GM23248 (cell line): ENCODE data around the gene GJD3. TPM values are rescaled to one million over a fixed set of nuclear protein-coding genes. Genes with fewer than 3 reads are reported as not detected.
A peak's percentile ranks its signal among the peaks of the same experiment; 100 is the strongest.

Experiments
- DNase-seq: peaks from one replicate; pipeline ENCODE4 v3.0.0-alpha.2; 2015
- H2AFZ ChIP-seq: fragments of 200-600 bp; sonication (generic); 2 replicates; pipeline ENCODE4 v1.6.1; 2016; ENCODE audit warnings: antibody characterized with exemption
- H3F3A ChIP-seq: fragments of 200-600 bp; sonication (generic); 2 replicates; pipeline ENCODE4 v1.6.1; 2016; ENCODE audit warnings: mild to moderate bottlenecking, antibody characterized with exemption, mixed run types; ENCODE audit not compliant: insufficient read depth
- H3K27ac ChIP-seq: fragments of 200-600 bp; sonication (generic); 2 replicates; pipeline ENCODE4 v1.5.1; 2016; ENCODE audit warnings: mild to moderate bottlenecking
- H3K27me3 ChIP-seq: fragments of 200-600 bp; sonication (generic); replicated peaks from 2 replicates; pipeline ENCODE4 v1.6.1; 2016; ENCODE audit warnings: mild to moderate bottlenecking; ENCODE audit not compliant: insufficient read depth
- H3K36me3 ChIP-seq: fragments of 200-600 bp; sonication (generic); 2 replicates; pipeline ENCODE4 v1.6.1; 2016; ENCODE audit warnings: low read depth, mild to moderate bottlenecking
- H3K4me1 ChIP-seq: fragments of 200-600 bp; sonication (generic); 2 replicates; pipeline ENCODE4 v1.6.1; 2016; ENCODE audit warnings: mild to moderate bottlenecking; ENCODE audit not compliant: insufficient read depth
- H3K4me2 ChIP-seq: fragments of 200-600 bp; sonication (generic); one replicate; pipeline ENCODE4 v1.6.1; 2016; ENCODE audit warnings: mild to moderate bottlenecking; ENCODE audit not compliant: unreplicated experiment
- H3K4me3 ChIP-seq: fragments of 200-600 bp; sonication (generic); 2 replicates; pipeline ENCODE4 v1.5.1; 2016; ENCODE audit warnings: mild to moderate bottlenecking
- H3K79me2 ChIP-seq: fragments of 200-600 bp; sonication (generic); 2 replicates; pipeline ENCODE4 v1.6.1; 2016; ENCODE audit warnings: mild to moderate bottlenecking; ENCODE audit not compliant: insufficient read depth
- H3K9ac ChIP-seq: fragments of 200-600 bp; sonication (generic); 2 replicates; pipeline ENCODE4 v1.6.1; 2016; ENCODE audit warnings: mild to moderate bottlenecking
- H3K9me2 ChIP-seq: fragments of 200-600 bp; sonication (generic); 2 replicates; pipeline ENCODE4 v1.6.1; 2016; ENCODE audit warnings: mixed run types, mild to moderate bottlenecking, moderate library complexity; ENCODE audit not compliant: insufficient read depth
- H3K9me3 ChIP-seq: fragments of 200-600 bp; sonication (generic); one replicate; pipeline ENCODE4 v1.6.1; 2017; ENCODE audit warnings: low read depth
- H4K20me1 ChIP-seq: fragments of 200-600 bp; sonication (generic); 2 replicates; pipeline ENCODE4 v1.6.0; 2016; ENCODE audit not compliant: insufficient read depth
- EZH2 ChIP-seq: fragments of 200-600 bp; sonication (generic); IDR thresholded peaks from 2 replicates; pipeline ENCODE4 v1.6.1; 2018; ENCODE audit warnings: antibody characterized with exemption, mild to moderate bottlenecking; ENCODE audit not compliant: insufficient read depth, poor library complexity, severe bottlenecking
- EZH2phosphoT487 ChIP-seq: fragments of 200-600 bp; sonication (generic); IDR thresholded peaks from 2 replicates; pipeline ENCODE4 v1.6.1; 2018; ENCODE audit warnings: antibody characterized with exemption, moderate library complexity, mild to moderate bottlenecking, low read depth; ENCODE audit not compliant: insufficient read depth
- WGBS, 2 experiments: methylation state at CpG; one replicate each; pipeline ENCODE4 v1.1.6; 2015 to 2017; ENCODE audit warnings: low lambda C conversion rate in 2 of 2, low coverage in 1 of 2; ENCODE audit errors: missing lambda C conversion rate in 2 of 2; 5-methylcytosine and 5-hydroxymethylcytosine counted together
- in situ Hi-C: fragments of 300-500 bp; cut with MboI; formaldehyde crosslinking; loops from 2 replicates; pipeline ENCODE4 v1.15.0; 2020
- polyA plus RNA-seq: library from polyadenylated mRNA; unstranded; fragments of >200 nt; fragmentation: Nextera tagmentation; extraction: Ambion mirVana; gene quantifications from 2 replicates; pipeline ENCODE4 v1.2.1, GENCODE V29; 2016
- total RNA-seq: library from RNA; depleted of rRNA; stranded (reverse); fragments of >200 nt; shearing (Covaris generic); gene quantifications from 2 replicates; pipeline ENCODE4 v1.2.3, GENCODE V29; 2014

Gene GJD3
- total and polyA plus RNA-seq, 2 experiments from 2014 or later: 1.2 to 2.0 TPM

DNA sequence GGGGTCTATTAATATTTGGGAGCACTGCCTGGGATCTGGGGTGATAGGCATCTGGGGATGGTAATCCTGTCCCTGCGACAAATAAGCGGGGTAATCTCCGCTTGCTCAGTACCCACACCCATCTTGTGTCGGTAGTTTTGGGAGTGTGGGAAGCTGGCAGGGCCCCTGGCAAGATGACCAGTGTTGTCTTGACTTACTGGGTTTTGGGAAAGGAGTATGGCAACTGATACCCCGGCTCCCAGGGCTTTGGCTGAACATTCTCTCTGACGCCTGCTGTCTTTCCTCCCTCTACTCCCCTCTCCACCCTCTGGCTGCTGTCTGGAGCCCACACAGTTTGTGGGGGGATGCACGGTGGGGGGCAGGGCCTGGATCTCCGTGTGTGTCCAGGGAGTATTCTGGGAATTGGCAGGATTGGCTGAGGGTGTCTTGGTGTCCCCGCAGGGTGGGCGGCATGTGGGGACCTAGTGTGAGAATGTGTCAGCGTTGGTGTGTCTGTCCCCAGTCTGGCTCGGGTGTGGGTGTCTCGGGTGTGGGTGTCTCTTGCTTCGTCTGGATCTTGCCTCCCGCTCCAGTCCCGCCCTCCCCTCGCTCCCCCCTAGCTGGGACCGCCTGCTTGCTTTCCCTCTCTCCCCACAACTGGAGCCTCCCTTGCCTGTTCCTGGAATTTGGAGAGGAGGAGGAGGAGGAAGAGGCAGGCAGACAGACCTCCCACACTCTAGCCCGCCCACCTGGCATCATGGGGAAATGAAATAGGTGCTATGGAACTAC, 43.6 kb downstream of the GJD3 start:
- WGBS, 2 experiments: 8 to 12% methylated on average over 11 to 19 of the region's 19 CpGs
- DNase-seq: peak; percentile 49
- in situ Hi-C loops: no loop called here

GRCh38 chr17:40319651-40320540, 44.6 kb downstream of the GJD3 start:
- Histone ChIP-seq H3K27me3 (no peaks in the 10 kb centered on the region), H3K27ac (peak overlapping the region; percentile 95), H4K20me1 (no peaks in the 10 kb centered on the region), H3F3A (peaks cover 12% of the 10 kb centered on the region), H2AFZ (no peak overlapping the region), H3K4me3 (peak overlapping the region; percentile 83), H3K9me3 (no peaks in the 10 kb centered on the region), H3K4me1 (peaks cover 71% of the 10 kb centered on the region), H3K79me2 (peaks cover 68% of the 10 kb centered on the region), H3K4me2 (peak overlapping the region; percentile 79), H3K9ac (peak overlapping the region; percentile 96), H3K9me2 (no peaks in the 10 kb centered on the region), H3K36me3 (no peaks in the 10 kb centered on the region)
- DNase-seq: peak; percentile 53
- TF ChIP-seq EZH2 (no peak), EZH2phosphoT487 (no peak)
- in situ Hi-C loops: no loop called here
- 34 to 39% methylated on average over 10 to 11 of the region's 11 CpGs for WGBS, 2 experiments

More for the DNA sequence above, 43.6 kb downstream of the GJD3 start:
- Histone ChIP-seq H3K9me3 (no peaks in the 10 kb centered on the region), H3F3A (peaks cover 5% of the 10 kb centered on the region), H3K27me3 (no peaks in the 10 kb centered on the region), H3K27ac (peak overlapping the region; percentile 95), H3K4me3 (peak overlapping the region; percentile 83), H3K4me1 (peaks cover 67% of the 10 kb centered on the region), H3K9ac (peak overlapping the region; percentile 96), H3K36me3 (no peaks in the 10 kb centered on the region), H3K79me2 (peaks cover 79% of the 10 kb centered on the region), H3K9me2 (no peaks in the 10 kb centered on the region), H3K4me2 (peak overlapping the region; percentile 79), H4K20me1 (no peaks in the 10 kb centered on the region), H2AFZ (no peak overlapping the region)
- TF ChIP-seq EZH2: no peak
- TF ChIP-seq EZH2phosphoT487: no peak

DNA sequence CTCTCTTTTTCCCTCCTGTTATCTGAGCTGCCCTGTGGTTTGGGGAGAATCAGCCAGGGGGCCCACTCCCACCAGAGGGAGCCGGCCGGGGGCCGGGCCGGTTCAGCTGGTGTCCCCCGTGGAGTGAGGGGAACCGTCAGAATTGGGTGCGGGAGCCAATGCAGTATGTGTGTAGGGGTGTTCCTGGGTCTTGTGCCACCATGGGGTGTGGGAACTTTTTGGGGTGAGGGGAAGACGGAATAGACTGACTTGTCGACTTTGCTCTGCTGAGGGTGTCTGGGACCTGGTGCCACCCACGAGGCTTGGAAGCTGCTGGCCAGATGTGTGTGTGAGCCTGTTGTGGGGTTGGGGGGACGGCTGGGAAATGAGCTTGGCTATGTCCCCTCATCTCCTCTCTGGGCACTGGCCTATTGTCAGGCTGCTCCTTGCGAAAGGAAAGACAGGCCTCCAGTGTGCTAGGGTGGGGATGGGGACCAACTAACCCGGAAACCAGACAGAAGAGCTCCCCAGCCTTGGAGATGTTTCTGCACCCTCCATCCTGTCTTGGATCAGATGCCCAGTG, 45.6 kb downstream of the GJD3 start:
- Histone ChIP-seq H3K4me1 (peaks cover 73% of the 10 kb centered on the region), H3K9me2 (no peaks in the 10 kb centered on the region), H3K27ac (peak overlapping the region; percentile 95), H3F3A (peaks cover 12% of the 10 kb centered on the region), H3K27me3 (no peaks in the 10 kb centered on the region), H3K36me3 (no peaks in the 10 kb centered on the region), H4K20me1 (no peaks in the 10 kb centered on the region), H2AFZ (0 out of 2 replicates have a peak overlapping the region, but pooled peaks have one; percentile 10), H3K4me3 (peak overlapping the region; percentile 83), H3K79me2 (peaks cover 59% of the 10 kb centered on the region), H3K9me3 (no peaks in the 10 kb centered on the region), H3K4me2 (peak overlapping the region; percentile 79), H3K9ac (peak overlapping the region; percentile 96)
- 1% methylated on average over 13 of the region's 13 CpGs for WGBS, 2 experiments
- in situ Hi-C loops: no loop called here
- TF ChIP-seq EZH2phosphoT487: no peak
- no peak for TF ChIP-seq EZH2
- peak; percentile 53 for DNase-seq
